ENCODE measurements around the gene DGCR2. TPM values are rescaled to one million over a fixed set of nuclear protein-coding genes. Genes with fewer than 3 reads are reported as not detected.
"Not testable (repeated sequence)": the region's sequence is repeated elsewhere in the genome, so short reads cannot be mapped to it uniquely, and the experiment has no call there.

The DGCR2 gene, protein sequence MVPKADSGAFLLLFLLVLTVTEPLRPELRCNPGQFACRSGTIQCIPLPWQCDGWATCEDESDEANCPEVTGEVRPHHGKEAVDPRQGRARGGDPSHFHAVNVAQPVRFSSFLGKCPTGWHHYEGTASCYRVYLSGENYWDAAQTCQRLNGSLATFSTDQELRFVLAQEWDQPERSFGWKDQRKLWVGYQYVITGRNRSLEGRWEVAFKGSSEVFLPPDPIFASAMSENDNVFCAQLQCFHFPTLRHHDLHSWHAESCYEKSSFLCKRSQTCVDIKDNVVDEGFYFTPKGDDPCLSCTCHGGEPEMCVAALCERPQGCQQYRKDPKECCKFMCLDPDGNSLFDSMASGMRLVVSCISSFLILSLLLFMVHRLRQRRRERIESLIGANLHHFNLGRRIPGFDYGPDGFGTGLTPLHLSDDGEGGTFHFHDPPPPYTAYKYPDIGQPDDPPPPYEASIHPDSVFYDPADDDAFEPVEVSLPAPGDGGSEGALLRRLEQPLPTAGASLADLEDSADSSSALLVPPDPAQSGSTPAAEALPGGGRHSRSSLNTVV
- 10 to 100 TPM; 29.7 to 30.8 TPM for total RNA-seq

DNA sequence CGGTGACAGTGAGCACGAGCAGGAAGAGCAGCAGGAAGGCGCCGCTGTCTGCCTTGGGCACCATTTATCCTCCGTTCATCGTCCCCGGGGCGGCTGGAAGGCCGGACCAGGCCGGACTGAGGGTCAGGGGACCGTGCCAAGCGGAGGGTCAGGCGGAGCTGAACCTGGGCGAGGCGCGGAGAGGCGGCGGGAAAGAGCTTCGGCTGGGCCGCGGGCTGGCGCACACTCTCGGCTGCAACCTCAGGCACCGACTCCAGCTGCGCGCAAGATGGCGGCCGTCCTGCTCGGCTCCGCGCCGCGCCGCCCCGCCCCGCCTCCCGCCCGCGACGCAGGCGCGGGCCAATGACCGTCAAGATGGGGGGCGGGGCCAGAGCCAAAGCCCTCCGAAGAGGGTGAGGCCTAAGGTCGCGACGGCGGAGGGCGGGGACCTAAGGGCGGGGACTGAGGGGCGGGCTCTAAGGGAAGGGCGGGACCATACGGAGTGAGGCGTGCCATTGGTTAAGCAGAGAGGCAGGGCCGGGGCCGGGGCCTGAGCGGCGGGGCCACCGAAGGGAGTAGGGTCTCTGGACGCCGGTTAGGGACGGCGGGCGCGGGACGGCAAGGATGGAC, at the start of gene DGCR2:
Gene DGCR2, minus strand, starts transcription at position 270 of the 609 bp plus-strand sequence. Its CDS starts 206 bp downstream, at position 64.
- ChIA-PET CTCF (interaction anchor here (2.5 to 3.5 kb wide), 2 partner anchors 11 to 22 kb away, joined by 10 to 17 read pairs; partner anchors contain the start of gene ESS2), POLR2A (interaction anchor here (0.6 to 2.8 kb wide), 10 partner anchors 11 to 357 kb away, joined by 3 to 41 read pairs (median 4); partner anchors contain the start of genes CDC45, CLTCL1, ESS2 and UFD1)
- Mint-ChIP-seq H3K27me3 (no peaks in the 10 kb centered on the region), H3K27ac (peak within 1 kb of the TSS; percentile 62), H3K9me3 (no peaks in the 10 kb centered on the region), H3K4me1 (peaks cover 41% of the 10 kb centered on the region), H3K36me3 (ENCODE audit: low read depth) (peaks cover 3% of the 10 kb centered on the region), H3K4me3 (peak within 1 kb of the TSS; percentile 79)
- DNase-seq = peak; percentile 97

DNA sequence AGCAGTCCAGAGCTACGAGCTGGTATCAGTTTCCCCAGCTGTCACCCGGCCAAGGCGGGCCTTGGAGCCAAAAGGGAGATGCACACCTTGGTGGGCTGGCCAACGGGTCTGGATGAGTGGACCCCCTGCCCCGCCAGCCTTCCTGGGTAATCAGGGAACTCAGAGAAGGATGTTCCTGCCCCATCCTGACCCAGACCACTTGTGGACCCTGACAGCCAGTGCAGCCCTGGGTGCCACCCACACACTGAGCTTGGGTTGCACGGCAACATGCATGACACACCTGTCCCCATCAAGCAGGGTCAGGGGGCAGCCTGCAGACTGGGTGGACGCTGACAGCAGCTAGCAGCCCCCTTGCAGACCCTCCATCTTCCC, 47.7 kb upstream of the DGCR2 start:
- Mint-ChIP-seq H3K36me3 (ENCODE audit: low read depth) (peaks cover 5% of the 10 kb centered on the region), H3K4me1 (peaks cover 36% of the 10 kb centered on the region), H3K4me3 (peak overlapping the region; percentile 87), H3K27ac (no peak overlapping the region), H3K27me3 (peaks cover 32% of the 10 kb centered on the region), H3K9me3 (no peaks in the 10 kb centered on the region)
- POLR2A ChIA-PET = no interaction called here
- DNase-seq = no peak
- CTCF ChIA-PET = no interaction called here

DNA sequence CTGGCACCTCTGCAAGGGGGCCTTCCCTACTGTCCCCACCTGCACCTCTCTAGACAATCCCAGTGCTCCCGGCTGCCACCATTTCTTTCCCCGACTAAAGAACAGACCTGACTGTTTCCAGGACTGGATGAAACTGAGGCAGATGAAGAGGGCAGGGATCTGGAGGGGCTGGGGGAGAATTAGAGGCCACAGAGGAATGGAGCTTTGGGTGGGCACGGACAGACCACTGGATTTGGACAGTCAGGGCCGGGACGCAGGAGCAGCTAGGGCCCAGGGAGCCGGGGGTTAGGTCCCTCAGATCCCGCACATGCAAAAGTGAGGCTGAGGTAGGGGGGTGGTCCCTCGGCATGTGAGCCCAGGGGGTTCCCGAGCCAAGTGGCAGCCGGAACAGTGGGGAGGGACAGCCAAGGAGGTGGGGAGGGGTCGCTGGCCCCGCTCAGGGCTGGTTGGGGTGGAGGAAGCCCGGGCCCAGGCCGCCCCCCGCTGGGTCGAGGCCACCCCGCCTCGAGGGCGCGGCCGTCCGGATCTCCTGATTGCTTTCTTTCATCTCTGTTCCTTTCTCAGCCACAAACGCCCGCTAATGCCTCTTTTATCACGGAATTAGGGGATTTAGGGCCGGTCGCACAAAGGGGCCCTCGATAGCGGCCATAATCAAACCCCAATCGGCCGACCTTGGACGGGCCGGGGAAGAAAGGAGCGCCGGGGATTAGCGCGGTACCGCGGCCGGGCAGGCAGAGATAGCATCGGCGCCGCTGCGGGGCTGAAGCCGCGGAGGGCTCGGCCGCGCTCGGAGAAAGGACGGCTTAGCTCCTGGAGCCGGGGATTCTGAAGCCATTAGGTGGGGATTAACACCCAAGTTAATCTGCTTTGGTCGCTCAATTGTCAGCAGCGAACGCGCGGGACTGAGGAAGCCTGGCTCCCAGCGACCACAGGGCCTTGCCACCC, 47.1 kb upstream of the DGCR2 start:
- H3K4me1 Mint-ChIP-seq = peaks cover 36% of the 10 kb centered on the region
- H3K9me3 Mint-ChIP-seq = no peaks in the 10 kb centered on the region
- CTCF ChIA-PET = no interaction called here
- peaks cover 32% of the 10 kb centered on the region for H3K27me3 Mint-ChIP-seq
- peaks cover 5% of the 10 kb centered on the region for H3K36me3 Mint-ChIP-seq (ENCODE audit: low read depth)
- H3K4me3 Mint-ChIP-seq = peak overlapping the region; percentile 87
- POLR2A ChIA-PET = interaction anchor here (0.6 to 2.5 kb wide), 2 partner anchors 21 to 24 kb away, joined by 3 to 10 read pairs; partner anchors contain the start of gene ESS2
- no peak for DNase-seq
- no peak overlapping the region for H3K27ac Mint-ChIP-seq

DNA sequence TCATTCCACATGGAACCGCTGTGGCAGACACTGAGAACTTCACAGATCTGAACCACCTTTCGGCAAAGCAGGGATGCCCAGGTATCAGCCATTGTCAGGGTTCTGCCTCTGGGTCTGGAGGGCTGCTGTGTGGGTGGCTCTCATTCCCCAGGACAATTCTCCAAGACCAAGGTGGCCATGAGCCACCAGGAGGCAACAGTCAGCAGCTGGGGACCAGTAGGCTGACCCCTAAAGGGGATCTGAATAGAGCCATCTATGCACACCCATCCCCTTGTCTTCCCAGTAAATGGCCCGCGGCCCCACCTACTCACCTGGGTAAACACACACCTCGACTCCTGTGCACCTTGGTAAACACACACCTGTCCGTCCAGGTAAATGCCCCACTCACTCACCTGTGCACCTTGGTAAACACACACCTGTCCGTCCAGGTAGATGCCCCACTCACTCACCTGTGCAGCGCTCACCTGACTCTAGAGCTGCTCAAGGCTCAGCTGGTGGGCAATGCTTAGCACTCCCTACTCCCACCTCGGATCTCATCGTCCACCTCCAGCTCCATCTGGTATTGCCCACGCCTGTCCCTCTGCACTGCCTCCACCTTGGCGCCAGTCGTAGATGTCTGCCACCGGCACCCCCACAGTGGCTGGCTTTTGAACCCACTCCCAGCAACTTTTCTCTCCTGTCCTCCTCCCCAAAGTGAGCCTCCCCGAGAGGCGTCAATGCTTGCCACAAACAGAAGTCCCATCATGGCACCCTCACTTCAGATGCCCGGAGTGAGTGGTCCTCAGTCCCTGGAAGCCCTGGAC, 46.1 kb upstream of the DGCR2 start:
- Mint-ChIP-seq H3K4me1 (peaks cover 30% of the 10 kb centered on the region), H3K36me3 (ENCODE audit: low read depth) (peaks cover 5% of the 10 kb centered on the region), H3K4me3 (no peak overlapping the region), H3K27me3 (peaks cover 32% of the 10 kb centered on the region), H3K27ac (no peak overlapping the region), H3K9me3 (no peaks in the 10 kb centered on the region)
- ChIA-PET POLR2A (interaction anchor here (2.5 kb wide), 1 partner anchor 23 kb away, joined by 10 read pairs; the partner anchor contains the start of gene ESS2), CTCF (no interaction called here)
- DNase-seq = no peak

DNA sequence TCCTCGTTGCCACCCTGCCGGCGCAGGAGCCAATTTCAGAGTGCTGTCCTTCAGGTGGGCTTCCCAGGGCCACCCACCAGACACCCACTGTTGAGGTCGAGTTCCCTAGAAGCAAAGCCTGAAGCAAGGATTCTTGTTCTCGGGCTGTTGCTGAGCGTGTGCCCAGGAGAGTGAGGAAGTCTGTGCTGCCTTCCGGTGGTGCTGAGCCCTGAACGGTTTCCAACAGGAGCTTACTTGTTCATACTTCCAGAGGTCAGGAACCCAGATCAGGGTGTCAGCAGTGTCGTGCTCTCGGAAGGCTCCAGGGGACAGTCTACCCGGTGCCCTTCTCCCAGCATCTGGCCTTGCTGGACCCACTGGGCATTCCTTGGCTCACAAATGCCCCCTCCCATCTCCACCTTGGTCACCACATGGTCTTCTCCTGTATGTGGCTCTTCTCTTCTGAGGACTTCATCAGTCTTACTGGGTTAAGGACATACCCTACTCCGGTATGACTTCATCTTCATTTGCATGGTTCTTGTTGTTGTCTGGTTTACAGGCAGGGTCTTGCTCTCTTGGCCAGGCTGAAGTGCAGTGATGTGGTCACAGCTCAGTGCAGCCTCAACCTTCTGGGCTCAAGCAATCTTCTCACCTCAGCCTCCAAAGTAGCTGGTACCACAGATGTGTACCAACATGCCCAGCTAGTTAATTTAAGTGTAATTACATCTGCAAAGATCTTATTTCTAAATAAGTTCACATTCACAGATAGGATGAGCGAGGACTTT, 45.1 kb upstream of the DGCR2 start:
- H3K4me1 Mint-ChIP-seq = peaks cover 20% of the 10 kb centered on the region

DNA sequence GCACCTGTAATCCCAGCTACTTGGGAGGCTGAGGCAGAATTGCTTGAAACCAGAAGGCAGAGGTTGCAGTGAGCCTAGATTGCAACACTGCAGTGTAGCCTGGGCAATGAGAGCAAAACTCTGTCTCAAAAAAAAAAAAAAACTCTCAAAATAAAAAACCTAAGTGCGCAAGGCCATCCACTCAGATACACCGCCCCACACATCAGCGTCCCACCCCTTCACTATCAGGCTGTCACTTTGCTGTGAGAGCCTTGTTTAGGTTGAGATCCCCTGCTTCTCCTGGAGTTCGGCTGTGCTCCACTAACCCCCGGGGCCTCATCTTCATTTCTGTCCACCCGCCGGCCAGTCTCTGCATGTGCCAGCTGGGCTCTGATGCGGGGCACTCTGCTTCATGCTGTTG, 44.2 kb upstream of the DGCR2 start:
- ChIA-PET CTCF (no interaction called here), POLR2A (interaction anchor here (2.5 kb wide), 1 partner anchor 21 kb away, joined by 10 read pairs; the partner anchor contains the start of gene ESS2)
- peaks cover 34% of the 10 kb centered on the region for H3K27me3 Mint-ChIP-seq

More for the DNA sequence above, 45.1 kb upstream of the DGCR2 start:
- H3K27ac Mint-ChIP-seq = no peak overlapping the region
- POLR2A ChIA-PET = interaction anchor here (2.5 kb wide), 1 partner anchor 22 kb away, joined by 10 read pairs; the partner anchor contains the start of gene ESS2
- CTCF ChIA-PET = interaction anchor here (0.8 kb wide), 1 partner anchor 12 kb away, joined by 3 read pairs; no protein-coding TSS in a partner anchor
- peaks cover 34% of the 10 kb centered on the region for H3K27me3 Mint-ChIP-seq
- no peak for DNase-seq
- no peak overlapping the region for H3K4me3 Mint-ChIP-seq
- no peaks in the 10 kb centered on the region for H3K9me3 Mint-ChIP-seq
- peaks cover 5% of the 10 kb centered on the region for H3K36me3 Mint-ChIP-seq (ENCODE audit: low read depth)

DNA sequence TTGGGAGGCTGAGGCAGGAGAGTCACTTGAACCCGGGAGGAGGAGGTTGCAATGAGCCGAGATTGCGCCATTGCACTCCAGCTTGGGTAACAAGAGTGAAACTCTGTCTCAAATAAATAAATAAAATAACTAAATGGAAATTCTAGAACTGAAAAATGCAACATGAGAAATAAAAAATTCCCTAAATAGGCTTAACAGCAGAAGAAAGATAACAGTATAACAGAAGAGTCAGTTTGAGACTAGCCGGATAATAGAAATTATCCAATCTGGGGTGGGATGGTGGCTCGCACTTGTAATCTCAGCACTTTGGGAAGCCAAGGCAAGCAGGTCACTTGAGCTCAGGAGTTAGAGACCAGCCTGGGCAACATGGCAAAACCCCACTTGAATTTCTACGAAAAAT, 42.2 kb upstream of the DGCR2 start:
- POLR2A ChIA-PET = no interaction called here
- H3K36me3 Mint-ChIP-seq (ENCODE audit: low read depth) = no peaks in the 10 kb centered on the region
- peaks cover 27% of the 10 kb centered on the region for H3K27me3 Mint-ChIP-seq
- CTCF ChIA-PET = no interaction called here
- H3K9me3 Mint-ChIP-seq = no peaks in the 10 kb centered on the region
- no peak overlapping the region for H3K27ac Mint-ChIP-seq
- H3K4me3 Mint-ChIP-seq = no peak overlapping the region
- no peak for DNase-seq
- peaks cover 3% of the 10 kb centered on the region for H3K4me1 Mint-ChIP-seq

More for the DNA sequence above, 44.2 kb upstream of the DGCR2 start:
- H3K9me3 Mint-ChIP-seq = no peaks in the 10 kb centered on the region
- peaks cover 5% of the 10 kb centered on the region for H3K36me3 Mint-ChIP-seq (ENCODE audit: low read depth)
- H3K4me3 Mint-ChIP-seq = no peak overlapping the region
- no peak overlapping the region for H3K27ac Mint-ChIP-seq
- H3K4me1 Mint-ChIP-seq = peaks cover 16% of the 10 kb centered on the region
- no peak for DNase-seq

DNA sequence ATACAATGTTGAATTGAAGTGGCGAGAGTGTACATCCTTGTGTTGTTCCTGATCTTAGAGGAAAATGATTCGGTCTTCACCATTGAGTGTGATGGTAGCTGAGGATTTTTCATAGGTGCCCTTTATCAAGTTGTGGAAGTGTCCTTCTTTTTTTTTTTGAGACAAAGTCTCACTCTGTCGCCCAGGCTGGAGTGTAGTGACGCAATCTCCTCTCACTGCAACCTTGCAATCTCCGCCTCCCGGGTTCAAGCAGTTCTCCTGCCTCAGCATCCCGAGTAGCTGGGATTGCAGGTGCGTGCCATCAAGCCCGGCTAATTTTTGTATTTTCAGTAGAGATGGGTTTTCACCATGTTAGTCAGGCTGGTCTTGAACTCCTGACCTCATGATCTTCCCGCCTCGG, 36.4 kb upstream of the DGCR2 start:
- H3K9me3 Mint-ChIP-seq; H3K4me3 Mint-ChIP-seq; DNase-seq; H3K27ac Mint-ChIP-seq; H3K36me3 Mint-ChIP-seq (ENCODE audit: low read depth); H3K4me1 Mint-ChIP-seq: not testable (repeated sequence)
- ChIA-PET POLR2A (interaction anchor here (3.0 kb wide), 1 partner anchor 14 kb away, joined by 10 read pairs; the partner anchor contains the start of gene ESS2), CTCF (interaction anchor here (1.9 kb wide), 1 partner anchor 14 kb away, joined by 8 read pairs; the partner anchor contains the start of gene ESS2)
- peaks cover 10% of the 10 kb centered on the region for H3K27me3 Mint-ChIP-seq

DNA sequence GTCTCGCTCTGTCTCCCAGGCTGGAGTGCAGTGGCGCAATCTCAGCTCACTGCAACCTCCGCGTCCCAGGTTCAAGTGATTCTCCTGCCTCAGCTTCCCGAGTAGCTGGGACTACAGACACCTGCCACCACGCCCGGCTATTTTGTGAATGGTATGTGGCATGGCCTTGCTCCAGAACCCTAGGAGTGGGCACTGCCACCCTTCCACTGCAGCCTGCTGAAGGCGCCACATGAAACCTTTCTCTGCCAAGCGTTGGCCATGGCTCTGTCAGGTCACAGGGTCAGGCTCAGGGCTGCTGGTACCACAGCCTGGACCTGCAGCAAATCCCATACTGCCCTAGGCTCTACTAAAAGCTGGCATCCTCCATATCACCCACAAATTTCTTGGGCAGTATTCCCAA, 33.9 kb upstream of the DGCR2 start:
- H3K9me3 Mint-ChIP-seq; H3K27ac Mint-ChIP-seq; H3K4me3 Mint-ChIP-seq; H3K4me1 Mint-ChIP-seq; DNase-seq; H3K36me3 Mint-ChIP-seq (ENCODE audit: low read depth); POLR2A ChIA-PET: not testable (repeated sequence)
- H3K27me3 Mint-ChIP-seq = peaks cover 27% of the 10 kb centered on the region
- CTCF ChIA-PET = interaction anchor here (1.3 kb wide), 1 partner anchor 23 kb away, joined by 3 read pairs; no protein-coding TSS in a partner anchor

DNA sequence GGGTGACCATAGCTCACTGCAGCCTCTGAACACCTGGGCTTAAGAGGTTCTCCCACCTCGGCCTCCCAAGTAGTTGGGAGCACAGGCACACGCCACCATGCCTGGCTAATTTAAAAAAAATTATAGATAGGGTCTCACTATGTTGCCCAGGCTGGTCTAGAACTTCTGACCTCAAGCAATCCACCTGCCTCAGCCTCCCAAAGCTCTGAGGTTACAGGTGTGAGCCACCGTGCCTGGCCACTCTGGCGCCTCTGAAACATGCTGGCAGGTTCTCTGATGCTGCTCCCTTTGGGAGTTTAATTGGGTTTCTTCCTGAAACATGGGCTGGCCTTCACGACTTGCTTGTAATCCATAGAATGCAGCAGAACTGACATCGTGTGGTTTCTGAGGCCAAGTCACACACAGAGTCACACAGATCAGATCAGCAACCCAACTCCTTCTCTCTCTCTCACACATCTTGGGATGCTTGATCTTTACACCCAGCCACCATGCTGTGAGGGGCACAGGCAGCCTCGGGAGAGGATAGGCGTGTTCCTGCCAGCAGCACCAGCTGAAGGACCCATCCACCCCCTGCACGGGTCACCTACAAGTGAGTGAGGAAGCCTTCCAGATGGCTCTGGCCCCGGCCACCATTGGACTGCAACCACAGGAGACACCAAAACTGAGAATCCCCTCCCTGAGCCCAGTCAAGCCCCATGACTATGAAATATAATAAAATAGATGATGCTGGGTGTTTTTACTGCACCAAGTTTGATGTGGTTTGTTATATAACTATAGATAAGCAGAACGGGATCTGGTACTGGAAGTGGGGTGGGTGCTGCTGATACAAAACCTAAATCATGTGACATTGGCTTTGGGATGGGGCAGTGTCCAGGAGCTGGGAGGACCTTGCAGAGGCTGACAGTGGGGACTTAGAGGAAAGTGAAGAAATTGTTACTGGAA, 31.0 kb upstream of the DGCR2 start:
- H3K27ac Mint-ChIP-seq = no peak overlapping the region
- H3K36me3 Mint-ChIP-seq (ENCODE audit: low read depth) = peaks cover 6% of the 10 kb centered on the region
- ChIA-PET POLR2A (interaction anchor here (1.0 kb wide), 1 partner anchor 18 kb away, joined by 3 read pairs; no protein-coding TSS in a partner anchor), CTCF (interaction anchor here (1.5 kb wide), 1 partner anchor 9 kb away, joined by 5 read pairs; the partner anchor contains the start of gene ESS2)
- no peak for DNase-seq
- no peaks in the 10 kb centered on the region for H3K9me3 Mint-ChIP-seq
- peaks cover 37% of the 10 kb centered on the region for H3K27me3 Mint-ChIP-seq
- H3K4me1 Mint-ChIP-seq = peaks cover 10% of the 10 kb centered on the region
- H3K4me3 Mint-ChIP-seq = no peak overlapping the region

Data from activated CD4-positive, alpha-beta memory T cell treated with anti-CD3 and anti-CD28 coated beads, Interleukin-2, amount 10 ng/mL, durations not matched to agents 7 days and 5 days (primary cell).